GM12878 (cell line): ENCODE data around the gene ZDHHC18. TPM values are rescaled to one million over a fixed set of nuclear protein-coding genes. Genes with fewer than 3 reads are reported as not detected.

ENCODE experiments used
- ATF7 ChIP-seq: fragments of 450-650 bp; IDR thresholded peaks from 2 replicates; pipeline ENCODE4 v1.6.1; 2016; ENCODE audit warnings: low read depth, mild to moderate bottlenecking
- BCL3 ChIP-seq: IDR thresholded peaks from 2 replicates; pipeline ENCODE4 v1.6.1; 2011; ENCODE audit warnings: borderline replicate concordance, low read depth, mild to moderate bottlenecking, moderate library complexity, low read length; ENCODE audit not compliant: insufficient read depth, poor library complexity, severe bottlenecking
- ETV6 ChIP-seq, 2 experiments: fragments of 450-650 bp in 1 of 2; IDR thresholded peaks in 1 of 2; conservative IDR thresholded peaks in 1 of 2; 2 replicates each; pipeline ENCODE4 v1.6.1; 2014; ENCODE audit warnings: antibody characterized with exemption in 1 of 2, borderline replicate concordance in 1 of 2, low read depth in 1 of 2, mild to moderate bottlenecking in 1 of 2, moderate library complexity in 1 of 2
- EZH2 ChIP-seq: IDR thresholded peaks from 2 replicates; pipeline ENCODE4 v1.6.1; 2012; ENCODE audit warnings: low read depth, mild to moderate bottlenecking, control low read depth, inconsistent platforms, low read length, borderline replicate concordance; ENCODE audit not compliant: control insufficient read depth
- HSF1 ChIP-seq: fragments of 150-350 bp; IDR thresholded peaks from 2 replicates; pipeline ENCODE4 v1.6.1; 2014; ENCODE audit warnings: mild to moderate bottlenecking, low read depth, low read length
- IKZF2 ChIP-seq, 2 experiments: fragments of 450-650 bp; IDR thresholded peaks; 2 replicates each; pipeline ENCODE4 v1.6.1; 2017; ENCODE audit warnings: mild to moderate bottlenecking in 2 of 2, moderate library complexity in 2 of 2
- IRF4 ChIP-seq: IDR thresholded peaks from 2 replicates; pipeline ENCODE4 v1.6.1; 2011; ENCODE audit warnings: low read depth, low read length
- MYC ChIP-seq: IDR thresholded peaks from 2 replicates; pipeline ENCODE4 v1.6.1; 2011; ENCODE audit warnings: mild to moderate bottlenecking, low read length, moderate library complexity, inconsistent platforms; ENCODE audit not compliant: insufficient read depth, insufficient replicate concordance, insufficient read length, severe bottlenecking
- RAD21 ChIP-seq: IDR thresholded peaks from 2 replicates; pipeline ENCODE4 v1.6.1; 2011; ENCODE audit warnings: mild to moderate bottlenecking, low read depth, low read length, moderate library complexity; ENCODE audit not compliant: insufficient read depth
- RBBP5 ChIP-seq: fragments of 200-600 bp; sonication (generic); conservative IDR thresholded peaks from 2 replicates; pipeline ENCODE4 v1.6.1; 2016
- RELA ChIP-seq: fragments of 450-650 bp; IDR thresholded peaks from 2 replicates; pipeline ENCODE4 v1.8.0; 2014; ENCODE audit warnings: borderline replicate concordance; ENCODE audit not compliant: partially characterized antibody
- RUNX3 ChIP-seq: IDR thresholded peaks from 2 replicates; pipeline ENCODE4 v1.6.1; 2012; ENCODE audit warnings: low read length, inconsistent platforms
- TAF1 ChIP-seq: IDR thresholded peaks from 2 replicates; pipeline ENCODE4 v1.6.1; 2011; ENCODE audit warnings: mild to moderate bottlenecking, low read depth, low read length, borderline replicate concordance
- USF2 ChIP-seq: IDR thresholded peaks from 2 replicates; pipeline ENCODE4 v1.6.1; 2011; ENCODE audit warnings: low read depth, low read length, improper control_type of control experiment, borderline replicate concordance
- YY1 ChIP-seq: IDR thresholded peaks from 2 replicates; pipeline ENCODE4 v1.6.1; 2011; ENCODE audit warnings: low read depth, mild to moderate bottlenecking, low read length
- ZBTB11 ChIP-seq: fragments of 450-650 bp; formaldehyde crosslinking; IDR thresholded peaks from 2 replicates; pipeline ENCODE4 v1.5.0; 2022; ENCODE audit warnings: mild to moderate bottlenecking, missing genetic modification characterization
- ZNF217 ChIP-seq: fragments of 450-650 bp; IDR thresholded peaks from 2 replicates; pipeline ENCODE4 v1.6.1; 2017; ENCODE audit warnings: antibody characterized with exemption, mild to moderate bottlenecking
- ZNF24 ChIP-seq: fragments of 450-650 bp; IDR thresholded peaks from 2 replicates; pipeline ENCODE4 v1.6.1; 2017; ENCODE audit warnings: antibody characterized with exemption, mild to moderate bottlenecking
- ZNF274 ChIP-seq: IDR thresholded peaks from one replicate; pipeline ENCODE4 v1.8.0; 2011; ENCODE audit not compliant: insufficient read length, insufficient read depth
- ZZZ3 ChIP-seq: IDR thresholded peaks from 2 replicates; pipeline ENCODE4 v1.6.1; 2011; ENCODE audit warnings: low read depth; ENCODE audit not compliant: control insufficient read depth, insufficient read length
- polyA plus RNA-seq, 11 experiments: library from polyadenylated mRNA; depleted of rRNA in 4 of 11; unstranded in 6 of 11; stranded (reverse) in 5 of 11; fragments of >200 nt; fragmentation: Nextera tagmentation in 4 of 11; fragmentation: Illumina TruSeq in 1 of 11; extraction: Ambion mirVana in 4 of 11; extraction: Trizol in 1 of 11; gene quantifications; 1 replicate in 1 of 11; 2 replicates in 10 of 11; pipeline versions ENCODE4 v1.2.1 to v1.2.3, GENCODE V29; 2011 to 2016; ENCODE audit warnings: inconsistent platforms in 2 of 11, missing spikeins in 2 of 11, low read depth in 1 of 11
- total RNA-seq, 4 experiments: library from RNA; depleted of rRNA in 3 of 4; stranded (reverse); fragments of >200 nt in 3 of 4; fragmentation: Illumina TruSeq in 1 of 4; extraction: Trizol in 1 of 4; gene quantifications; 2 replicates each; pipeline versions ENCODE4 v1.2.1 to v1.2.3, GENCODE V29; 2013 to 2021

The ZDHHC18 gene
- total and polyA plus RNA-seq, 10 of the 15 experiments (the other 5 are each of a cell fraction or from before 2014, with no cell fraction given), result 0.40 to 81.2 (median 21.3) TPM

- TF ChIP-seq ZBTB11 (CRISPR knock-in tag) (no peak), USF2 (no peak), IRF4 (no peak), BCL3 (peak; percentile 34), HSF1 (no peak), ZZZ3 (no peak), RAD21 (no peak), ZNF217 (no peak), ZNF274 (no peak), RBBP5 (no peak), ATF7 (no peak), IKZF2 (IDR thresholded peaks at IDR 0.05) (no peak), RELA (no peak), YY1 (peak; percentile 50; the same call in 1 of the 2 replicates), ETV6 (conservative IDR thresholded peaks at IDR 0.05 in 1 of 2, IDR thresholded peaks at IDR 0.05 in 1 of 2; ENCODE audit: borderline replicate concordance in 1 of 2, low read depth in 1 of 2) (no peak), MYC (no peak), RUNX3 (no peak; the same call in 1 of the 2 replicates), EZH2 (no peak), ZNF24 (no peak), TAF1 (peak; percentile 85)
Observed at GRCh38 chr1:26864610-26865480, 38.4 kb downstream of the ZDHHC18 start (continued).
